GM23338 (cell line): ENCODE measurements around the gene SHISAL2A. TPM values are rescaled to one million over a fixed set of nuclear protein-coding genes. Genes with fewer than 3 reads are reported as not detected.

Experiments
- ATAC-seq: fragments of 200-7000 bp; cut with Tn5 transposase; 3 replicates; pipeline ENCODE4 v1.9.1; 2020
- DNase-seq: peaks from one replicate; pipeline ENCODE4 v3.0.0-alpha.2; 2015; ENCODE audit warnings: low spot score
- H2AFZ ChIP-seq: fragments of 200-600 bp; sonication (generic); 2 replicates; pipeline ENCODE4 v1.8.0; 2016; ENCODE audit warnings: antibody characterized with exemption, mild to moderate bottlenecking, moderate library complexity
- H3F3A ChIP-seq: fragments of 200-600 bp; sonication (generic); replicated peaks from 2 replicates; pipeline ENCODE4 v1.8.0; 2017; ENCODE audit warnings: antibody characterized with exemption, mixed run types, low read depth
- H3K27ac ChIP-seq: fragments of 200-600 bp; sonication (generic); 2 replicates; pipeline ENCODE4 v1.6.1; 2016; ENCODE audit warnings: low read depth
- H3K27me3 ChIP-seq: fragments of 200-600 bp; sonication (generic); 2 replicates; pipeline ENCODE4 v1.8.0; 2016; ENCODE audit warnings: mild to moderate bottlenecking, mixed run types, moderate library complexity; ENCODE audit not compliant: insufficient read depth
- H3K36me3 ChIP-seq: fragments of 200-600 bp; sonication (generic); 2 replicates; pipeline ENCODE4 v1.8.0; 2016; ENCODE audit warnings: mild to moderate bottlenecking; ENCODE audit not compliant: insufficient read depth
- H3K4me1 ChIP-seq: fragments of 200-600 bp; sonication (generic); 2 replicates; pipeline ENCODE4 v1.8.0; 2016; ENCODE audit warnings: mild to moderate bottlenecking, moderate library complexity; ENCODE audit not compliant: insufficient read depth
- H3K4me2 ChIP-seq: fragments of 200-600 bp; sonication (generic); 2 replicates; pipeline ENCODE4 v1.7.1; 2017; ENCODE audit warnings: mixed run types
- H3K4me3 ChIP-seq: fragments of 200-600 bp; sonication (generic); 2 replicates; pipeline ENCODE4 v1.6.1; 2016; ENCODE audit warnings: mixed run types
- H3K79me2 ChIP-seq: fragments of 200-600 bp; sonication (generic); replicated peaks from 2 replicates; pipeline ENCODE4 v1.8.0; 2017; ENCODE audit warnings: mild to moderate bottlenecking; ENCODE audit not compliant: insufficient read depth
- H3K9me2 ChIP-seq: fragments of 200-600 bp; sonication (generic); 2 replicates; pipeline ENCODE4 v1.8.0; 2017; ENCODE audit not compliant: insufficient read depth
- H4K20me1 ChIP-seq: fragments of 200-600 bp; sonication (generic); replicated peaks from 2 replicates; pipeline ENCODE4 v1.8.0; 2017; ENCODE audit warnings: mild to moderate bottlenecking; ENCODE audit not compliant: insufficient read depth
- H3K27ac Mint-ChIP-seq: 2 replicates; pipeline ENCODE4 v1.8.0; 2020; ENCODE audit warnings: inconsistent platforms, mild to moderate bottlenecking, moderate library complexity, mixed read lengths
- H3K27me3 Mint-ChIP-seq: 3 replicates; pipeline ENCODE4 v1.8.0; 2022; ENCODE audit warnings: low read depth, mild to moderate bottlenecking, moderate library complexity, mixed read lengths, inconsistent platforms; ENCODE audit not compliant: insufficient read depth, poor library complexity
- H3K36me3 Mint-ChIP-seq: 3 replicates; pipeline ENCODE4 v1.8.0; 2021; ENCODE audit warnings: low read depth, mild to moderate bottlenecking, inconsistent platforms, moderate library complexity, mixed read lengths
- H3K4me1 Mint-ChIP-seq: 3 replicates; pipeline ENCODE4 v1.8.0; 2020; ENCODE audit warnings: mild to moderate bottlenecking, inconsistent platforms, mixed read lengths
- H3K4me3 Mint-ChIP-seq: 3 replicates; pipeline ENCODE4 v1.8.0; 2021; ENCODE audit warnings: moderate library complexity, mild to moderate bottlenecking, inconsistent platforms, mixed read lengths
- H3K9me3 Mint-ChIP-seq: 3 replicates; pipeline ENCODE4 v1.8.0; 2020; ENCODE audit warnings: moderate library complexity, mild to moderate bottlenecking, inconsistent platforms, mixed read lengths
- CREB1 ChIP-seq: fragments of 250-450 bp; sonication (Bioruptor Pico); IDR thresholded peaks from 2 replicates; pipeline ENCODE4 v1.5.0; 2020; ENCODE audit warnings: low read depth, mild to moderate bottlenecking, moderate library complexity
- EZH2 ChIP-seq: fragments of 200-600 bp; sonication (generic); IDR thresholded peaks from one replicate; pipeline ENCODE4 v1.8.0; 2017; ENCODE audit warnings: antibody characterized with exemption, mild to moderate bottlenecking, low read depth; ENCODE audit not compliant: unreplicated experiment
- EZH2phosphoT487 ChIP-seq: fragments of 200-600 bp; sonication (generic); IDR thresholded peaks from one replicate; pipeline ENCODE4 v1.8.1; 2018; ENCODE audit warnings: antibody characterized with exemption; ENCODE audit not compliant: unreplicated experiment
- NANOG ChIP-seq: IDR thresholded peaks from 2 replicates; pipeline ENCODE4 v1.6.1; 2016; ENCODE audit warnings: antibody characterized with exemption, borderline replicate concordance
- POLR2AphosphoS5 ChIP-seq: IDR thresholded peaks from 2 replicates; pipeline ENCODE4 v1.6.1; 2016; ENCODE audit warnings: antibody characterized with exemption, low read depth
- polyA plus RNA-seq: library from polyadenylated mRNA; unstranded; fragments of >200 nt; fragmentation: Nextera tagmentation; extraction: Ambion mirVana; gene quantifications from 2 replicates; pipeline ENCODE4 v1.2.1, GENCODE V29; 2016
- total RNA-seq: library from RNA; depleted of rRNA; stranded (reverse); fragments of >200 nt; shearing (Covaris generic); gene quantifications from 2 replicates; pipeline ENCODE4 v1.2.3, GENCODE V29; 2014
- TF ChIP-seq, protein P1 (sequence below): fragments of 250-450 bp; sonication (Bioruptor Pico); IDR thresholded peaks from 2 replicates; pipeline ENCODE4 v1.5.0; 2020; ENCODE audit warnings: mild to moderate bottlenecking, moderate library complexity
- TF ChIP-seq, protein P2 (sequence below), 2 experiments: fragments of 200-600 bp in 1 of 2; sonication (generic) in 1 of 2; conservative IDR thresholded peaks; 2 replicates each; pipeline versions ENCODE4 v1.5.1 to v1.6.1; 2016 to 2017; ENCODE audit warnings: antibody characterized with exemption in 2 of 2, low read depth in 2 of 2, mild to moderate bottlenecking in 2 of 2, moderate library complexity in 1 of 2
- TF ChIP-seq, protein P3 (sequence below): IDR thresholded peaks from 2 replicates; pipeline ENCODE4 v1.6.1; 2016; ENCODE audit warnings: antibody characterized with exemption

The SHISAL2A gene
- total and polyA plus RNA-seq, 2 experiments from 2014 or later, result 0.10 to 1.2 TPM

DNA sequence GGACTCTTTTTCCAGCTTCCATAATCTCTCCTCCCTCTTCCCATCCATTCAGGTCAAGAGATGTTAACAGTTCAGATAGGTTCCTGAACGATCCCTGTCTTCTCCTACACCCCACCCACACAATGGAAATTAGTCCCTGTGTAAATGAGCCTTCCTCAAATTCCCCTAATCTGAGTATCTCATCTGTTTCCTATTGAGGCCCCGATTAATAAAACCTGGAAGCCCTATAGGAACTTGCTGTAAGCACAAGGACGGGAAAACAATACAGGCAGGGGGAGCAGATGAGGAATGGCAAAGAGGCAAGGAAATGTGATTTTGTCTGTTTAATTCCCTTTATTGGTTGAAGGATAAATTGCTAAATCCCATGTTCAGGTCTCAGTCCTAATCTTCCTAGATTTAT lies 37.9 kb upstream of the SHISAL2A start (continued):
- TF ChIP-seq, protein P1, sequence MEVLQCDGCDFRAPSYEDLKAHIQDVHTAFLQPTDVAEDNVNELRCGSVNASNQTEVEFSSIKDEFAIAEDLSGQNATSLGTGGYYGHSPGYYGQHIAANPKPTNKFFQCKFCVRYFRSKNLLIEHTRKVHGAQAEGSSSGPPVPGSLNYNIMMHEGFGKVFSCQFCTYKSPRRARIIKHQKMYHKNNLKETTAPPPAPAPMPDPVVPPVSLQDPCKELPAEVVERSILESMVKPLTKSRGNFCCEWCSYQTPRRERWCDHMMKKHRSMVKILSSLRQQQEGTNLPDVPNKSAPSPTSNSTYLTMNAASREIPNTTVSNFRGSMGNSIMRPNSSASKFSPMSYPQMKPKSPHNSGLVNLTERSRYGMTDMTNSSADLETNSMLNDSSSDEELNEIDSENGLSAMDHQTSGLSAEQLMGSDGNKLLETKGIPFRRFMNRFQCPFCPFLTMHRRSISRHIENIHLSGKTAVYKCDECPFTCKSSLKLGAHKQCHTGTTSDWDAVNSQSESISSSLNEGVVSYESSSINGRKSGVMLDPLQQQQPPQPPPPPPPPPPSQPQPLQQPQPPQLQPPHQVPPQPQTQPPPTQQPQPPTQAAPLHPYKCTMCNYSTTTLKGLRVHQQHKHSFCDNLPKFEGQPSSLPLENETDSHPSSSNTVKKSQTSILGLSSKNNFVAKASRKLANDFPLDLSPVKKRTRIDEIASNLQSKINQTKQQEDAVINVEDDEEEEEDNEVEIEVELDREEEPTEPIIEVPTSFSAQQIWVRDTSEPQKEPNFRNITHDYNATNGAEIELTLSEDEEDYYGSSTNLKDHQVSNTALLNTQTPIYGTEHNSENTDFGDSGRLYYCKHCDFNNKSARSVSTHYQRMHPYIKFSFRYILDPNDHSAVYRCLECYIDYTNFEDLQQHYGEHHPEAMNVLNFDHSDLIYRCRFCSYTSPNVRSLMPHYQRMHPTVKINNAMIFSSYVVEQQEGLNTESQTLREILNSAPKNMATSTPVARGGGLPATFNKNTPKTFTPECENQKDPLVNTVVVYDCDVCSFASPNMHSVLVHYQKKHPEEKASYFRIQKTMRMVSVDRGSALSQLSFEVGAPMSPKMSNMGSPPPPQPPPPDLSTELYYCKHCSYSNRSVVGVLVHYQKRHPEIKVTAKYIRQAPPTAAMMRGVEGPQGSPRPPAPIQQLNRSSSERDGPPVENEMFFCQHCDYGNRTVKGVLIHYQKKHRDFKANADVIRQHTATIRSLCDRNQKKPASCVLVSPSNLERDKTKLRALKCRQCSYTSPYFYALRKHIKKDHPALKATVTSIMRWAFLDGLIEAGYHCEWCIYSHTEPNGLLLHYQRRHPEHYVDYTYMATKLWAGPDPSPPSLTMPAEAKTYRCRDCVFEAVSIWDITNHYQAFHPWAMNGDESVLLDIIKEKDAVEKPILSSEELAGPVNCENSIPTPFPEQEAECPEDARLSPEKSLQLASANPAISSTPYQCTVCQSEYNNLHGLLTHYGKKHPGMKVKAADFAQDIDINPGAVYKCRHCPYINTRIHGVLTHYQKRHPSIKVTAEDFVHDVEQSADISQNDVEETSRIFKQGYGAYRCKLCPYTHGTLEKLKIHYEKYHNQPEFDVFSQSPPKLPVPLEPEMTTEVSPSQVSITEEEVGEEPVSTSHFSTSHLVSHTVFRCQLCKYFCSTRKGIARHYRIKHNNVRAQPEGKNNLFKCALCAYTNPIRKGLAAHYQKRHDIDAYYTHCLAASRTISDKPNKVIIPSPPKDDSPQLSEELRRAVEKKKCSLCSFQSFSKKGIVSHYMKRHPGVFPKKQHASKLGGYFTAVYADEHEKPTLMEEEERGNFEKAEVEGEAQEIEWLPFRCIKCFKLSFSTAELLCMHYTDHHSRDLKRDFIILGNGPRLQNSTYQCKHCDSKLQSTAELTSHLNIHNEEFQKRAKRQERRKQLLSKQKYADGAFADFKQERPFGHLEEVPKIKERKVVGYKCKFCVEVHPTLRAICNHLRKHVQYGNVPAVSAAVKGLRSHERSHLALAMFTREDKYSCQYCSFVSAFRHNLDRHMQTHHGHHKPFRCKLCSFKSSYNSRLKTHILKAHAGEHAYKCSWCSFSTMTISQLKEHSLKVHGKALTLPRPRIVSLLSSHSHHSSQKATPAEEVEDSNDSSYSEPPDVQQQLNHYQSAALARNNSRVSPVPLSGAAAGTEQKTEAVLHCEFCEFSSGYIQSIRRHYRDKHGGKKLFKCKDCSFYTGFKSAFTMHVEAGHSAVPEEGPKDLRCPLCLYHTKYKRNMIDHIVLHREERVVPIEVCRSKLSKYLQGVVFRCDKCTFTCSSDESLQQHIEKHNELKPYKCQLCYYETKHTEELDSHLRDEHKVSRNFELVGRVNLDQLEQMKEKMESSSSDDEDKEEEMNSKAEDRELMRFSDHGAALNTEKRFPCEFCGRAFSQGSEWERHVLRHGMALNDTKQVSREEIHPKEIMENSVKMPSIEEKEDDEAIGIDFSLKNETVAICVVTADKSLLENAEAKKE, result no peak
- TF ChIP-seq, protein P2, sequence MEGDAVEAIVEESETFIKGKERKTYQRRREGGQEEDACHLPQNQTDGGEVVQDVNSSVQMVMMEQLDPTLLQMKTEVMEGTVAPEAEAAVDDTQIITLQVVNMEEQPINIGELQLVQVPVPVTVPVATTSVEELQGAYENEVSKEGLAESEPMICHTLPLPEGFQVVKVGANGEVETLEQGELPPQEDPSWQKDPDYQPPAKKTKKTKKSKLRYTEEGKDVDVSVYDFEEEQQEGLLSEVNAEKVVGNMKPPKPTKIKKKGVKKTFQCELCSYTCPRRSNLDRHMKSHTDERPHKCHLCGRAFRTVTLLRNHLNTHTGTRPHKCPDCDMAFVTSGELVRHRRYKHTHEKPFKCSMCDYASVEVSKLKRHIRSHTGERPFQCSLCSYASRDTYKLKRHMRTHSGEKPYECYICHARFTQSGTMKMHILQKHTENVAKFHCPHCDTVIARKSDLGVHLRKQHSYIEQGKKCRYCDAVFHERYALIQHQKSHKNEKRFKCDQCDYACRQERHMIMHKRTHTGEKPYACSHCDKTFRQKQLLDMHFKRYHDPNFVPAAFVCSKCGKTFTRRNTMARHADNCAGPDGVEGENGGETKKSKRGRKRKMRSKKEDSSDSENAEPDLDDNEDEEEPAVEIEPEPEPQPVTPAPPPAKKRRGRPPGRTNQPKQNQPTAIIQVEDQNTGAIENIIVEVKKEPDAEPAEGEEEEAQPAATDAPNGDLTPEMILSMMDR (conservative IDR thresholded peaks at IDR 0.05; ENCODE audit: low read depth in 2 of 2), result no peak
- TF ChIP-seq, protein P3, sequence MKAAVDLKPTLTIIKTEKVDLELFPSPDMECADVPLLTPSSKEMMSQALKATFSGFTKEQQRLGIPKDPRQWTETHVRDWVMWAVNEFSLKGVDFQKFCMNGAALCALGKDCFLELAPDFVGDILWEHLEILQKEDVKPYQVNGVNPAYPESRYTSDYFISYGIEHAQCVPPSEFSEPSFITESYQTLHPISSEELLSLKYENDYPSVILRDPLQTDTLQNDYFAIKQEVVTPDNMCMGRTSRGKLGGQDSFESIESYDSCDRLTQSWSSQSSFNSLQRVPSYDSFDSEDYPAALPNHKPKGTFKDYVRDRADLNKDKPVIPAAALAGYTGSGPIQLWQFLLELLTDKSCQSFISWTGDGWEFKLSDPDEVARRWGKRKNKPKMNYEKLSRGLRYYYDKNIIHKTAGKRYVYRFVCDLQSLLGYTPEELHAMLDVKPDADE, result no peak
- TF ChIP-seq CREB1 (no peak), EZH2phosphoT487 (no peak), EZH2 (no peak)

DNA sequence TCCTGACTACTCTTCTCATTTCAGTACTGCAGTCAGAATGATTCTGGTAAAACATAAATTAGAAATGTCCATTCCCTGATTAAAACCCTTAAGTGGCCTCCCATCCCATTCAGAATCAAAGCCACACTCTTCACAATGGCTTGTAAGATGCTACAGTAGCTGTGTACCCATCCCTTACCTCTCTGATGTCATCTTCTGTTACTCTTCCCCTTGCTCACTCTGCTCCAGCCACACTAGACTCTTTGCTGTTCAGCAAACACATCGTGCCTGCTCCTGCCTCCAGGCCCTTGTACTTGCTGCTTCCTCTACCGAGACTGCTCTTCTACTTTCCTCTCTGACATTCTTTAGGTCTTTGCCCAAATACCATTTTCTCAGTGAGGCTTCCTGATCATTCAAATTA lies 35.1 kb upstream of the SHISAL2A start:
- Histone ChIP-seq H3K36me3 (no peaks in the 10 kb centered on the region), H3K4me1 (0 out of 2 replicates have a peak, but pooled peaks cover 6% of the 10 kb centered on the region), H3K27ac (no peak overlapping the region), H3F3A (no peaks in the 10 kb centered on the region), H3K4me3 (no peak overlapping the region), H3K4me2 (no peak overlapping the region), H3K27me3 (peaks cover 29% of the 10 kb centered on the region), H2AFZ (no peak overlapping the region), H3K79me2 (no peaks in the 10 kb centered on the region), H3K9me2 (no peaks in the 10 kb centered on the region), H4K20me1 (no peaks in the 10 kb centered on the region)
- Mint-ChIP-seq H3K4me1 (peaks cover 7% of the 10 kb centered on the region), H3K36me3 (no peaks in the 10 kb centered on the region), H3K9me3 (peaks cover 3% of the 10 kb centered on the region; the same call in 1 of the 3 replicates), H3K27ac (no peak overlapping the region), H3K4me3 (no peak overlapping the region), H3K27me3 (peaks cover 25% of the 10 kb centered on the region)
- ATAC-seq (no peak), DNase-seq (no peak)
- TF ChIP-seq POLR2AphosphoS5, result no peak
- no peak for TF ChIP-seq NANOG
- TF ChIP-seq, protein P1, result no peak
